Measurements from ENCODE around the gene ADCY1. TPM values are rescaled to one million over a fixed set of nuclear protein-coding genes. Genes with fewer than 3 reads are reported as not detected.

The ADCY1 gene
- total RNA-seq, 1 donor, result under 0.01 TPM

DNA sequence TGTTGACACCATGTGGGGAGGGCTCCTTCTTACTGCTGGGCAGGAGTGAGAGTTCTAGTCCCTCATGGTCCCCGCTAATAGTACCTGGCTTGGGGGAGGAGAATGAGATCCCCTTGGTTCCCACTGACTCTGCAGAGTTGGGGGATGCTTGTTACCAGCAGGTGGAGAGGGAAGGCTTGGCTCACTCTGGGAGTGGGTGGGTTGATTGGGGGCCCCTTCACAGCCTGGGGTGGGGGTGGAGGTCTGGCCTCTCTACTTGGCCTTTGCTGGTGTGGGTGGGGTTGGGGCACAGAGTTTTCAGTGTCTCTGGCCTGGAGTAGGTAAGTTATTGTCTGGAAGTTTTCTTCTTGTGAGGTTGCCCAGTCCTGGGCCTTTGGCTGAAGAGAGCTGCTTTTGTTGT, 31.9 kb downstream of the ADCY1 start:
- no peak overlapping the region for H3K4me3 ChIP-seq (ENCODE audit: low read depth, low read length)
- TF ChIP-seq, protein P1, sequence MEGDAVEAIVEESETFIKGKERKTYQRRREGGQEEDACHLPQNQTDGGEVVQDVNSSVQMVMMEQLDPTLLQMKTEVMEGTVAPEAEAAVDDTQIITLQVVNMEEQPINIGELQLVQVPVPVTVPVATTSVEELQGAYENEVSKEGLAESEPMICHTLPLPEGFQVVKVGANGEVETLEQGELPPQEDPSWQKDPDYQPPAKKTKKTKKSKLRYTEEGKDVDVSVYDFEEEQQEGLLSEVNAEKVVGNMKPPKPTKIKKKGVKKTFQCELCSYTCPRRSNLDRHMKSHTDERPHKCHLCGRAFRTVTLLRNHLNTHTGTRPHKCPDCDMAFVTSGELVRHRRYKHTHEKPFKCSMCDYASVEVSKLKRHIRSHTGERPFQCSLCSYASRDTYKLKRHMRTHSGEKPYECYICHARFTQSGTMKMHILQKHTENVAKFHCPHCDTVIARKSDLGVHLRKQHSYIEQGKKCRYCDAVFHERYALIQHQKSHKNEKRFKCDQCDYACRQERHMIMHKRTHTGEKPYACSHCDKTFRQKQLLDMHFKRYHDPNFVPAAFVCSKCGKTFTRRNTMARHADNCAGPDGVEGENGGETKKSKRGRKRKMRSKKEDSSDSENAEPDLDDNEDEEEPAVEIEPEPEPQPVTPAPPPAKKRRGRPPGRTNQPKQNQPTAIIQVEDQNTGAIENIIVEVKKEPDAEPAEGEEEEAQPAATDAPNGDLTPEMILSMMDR (IDR thresholded peaks at IDR 0.05; ENCODE audit: insufficient read depth, low read depth, low read length), result no peak
- DNase-seq (ENCODE audit: low read depth), result no peak

DNA sequence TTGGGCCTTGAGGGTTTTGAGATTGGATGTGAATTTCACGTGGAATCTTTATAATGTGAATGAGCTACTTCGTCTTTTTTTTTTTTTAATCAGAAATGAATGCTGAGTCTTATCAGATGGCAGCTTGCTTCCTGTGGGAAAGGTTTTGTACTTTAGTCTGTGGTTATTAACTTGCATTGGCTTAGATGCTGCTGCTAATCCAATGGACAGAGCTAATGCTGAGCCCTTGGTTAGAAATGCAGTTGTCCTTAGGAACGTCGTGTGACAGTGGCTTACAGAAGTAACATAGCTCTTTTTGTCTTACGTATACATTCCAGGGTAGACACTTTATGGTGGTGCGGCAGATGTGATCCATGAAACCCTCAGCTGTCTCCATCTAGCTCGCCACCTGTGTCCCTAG, 32.8 kb downstream of the ADCY1 start:
- H3K4me3 ChIP-seq (ENCODE audit: low read depth, low read length), result no peak overlapping the region
- TF ChIP-seq, protein P1 (IDR thresholded peaks at IDR 0.05; ENCODE audit: insufficient read depth, low read depth, low read length), result no peak

DNA sequence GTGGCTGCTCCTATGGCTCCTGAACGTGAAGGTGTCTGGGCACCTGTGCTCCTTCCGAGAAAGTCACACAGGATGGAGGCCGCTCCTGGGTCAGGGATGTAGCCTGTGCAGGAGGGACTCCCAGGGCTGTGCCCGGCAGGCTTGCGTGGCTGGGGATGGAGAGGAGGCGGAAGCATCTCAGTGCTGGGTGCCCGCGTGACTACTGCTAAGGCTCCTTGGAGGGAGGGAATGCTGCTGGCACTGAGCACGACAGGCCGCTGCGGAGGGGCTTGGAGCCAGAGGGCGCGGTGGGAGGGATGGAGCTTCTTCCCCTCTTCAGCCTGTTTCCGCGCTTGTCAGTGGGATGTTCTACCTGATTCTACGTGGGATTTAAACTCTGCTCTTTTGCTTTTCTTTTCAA, 35.0 kb downstream of the ADCY1 start:
- TF ChIP-seq, protein P1 (IDR thresholded peaks at IDR 0.05; ENCODE audit: insufficient read depth, low read depth, low read length), result no peak
- H3K4me3 ChIP-seq (ENCODE audit: low read depth, low read length), result no peak overlapping the region
- DNase-seq (ENCODE audit: low read depth), result no peak

More for the DNA sequence above, 32.8 kb downstream of the ADCY1 start:
- DNase-seq (ENCODE audit: low read depth), result no peak

DNA sequence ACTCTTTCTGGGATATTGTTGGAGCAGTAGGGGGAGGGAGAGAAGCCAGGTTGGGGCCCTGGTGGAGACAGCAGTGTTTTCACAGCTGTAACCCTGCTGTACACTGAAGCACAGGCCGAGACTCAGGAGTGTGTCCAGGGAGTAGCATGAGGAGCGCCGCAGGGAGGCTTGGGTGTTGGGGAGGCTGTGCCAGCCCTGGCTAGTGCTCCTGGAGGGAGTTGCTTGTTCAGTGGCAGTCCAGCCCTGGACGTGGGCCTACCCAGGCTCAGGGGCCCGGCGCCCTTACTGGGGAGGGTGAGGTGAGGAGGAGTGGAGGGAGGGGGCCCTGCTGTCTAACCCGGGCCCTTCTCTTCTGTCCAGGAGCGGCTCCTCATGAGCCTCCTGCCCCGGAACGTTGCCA, 35.9 kb downstream of the ADCY1 start:
- H3K4me3 ChIP-seq (ENCODE audit: low read depth, low read length), result no peak overlapping the region
- TF ChIP-seq, protein P1 (IDR thresholded peaks at IDR 0.05; ENCODE audit: insufficient read depth, low read depth, low read length), result no peak
- DNase-seq (ENCODE audit: low read depth), result no peak

DNA sequence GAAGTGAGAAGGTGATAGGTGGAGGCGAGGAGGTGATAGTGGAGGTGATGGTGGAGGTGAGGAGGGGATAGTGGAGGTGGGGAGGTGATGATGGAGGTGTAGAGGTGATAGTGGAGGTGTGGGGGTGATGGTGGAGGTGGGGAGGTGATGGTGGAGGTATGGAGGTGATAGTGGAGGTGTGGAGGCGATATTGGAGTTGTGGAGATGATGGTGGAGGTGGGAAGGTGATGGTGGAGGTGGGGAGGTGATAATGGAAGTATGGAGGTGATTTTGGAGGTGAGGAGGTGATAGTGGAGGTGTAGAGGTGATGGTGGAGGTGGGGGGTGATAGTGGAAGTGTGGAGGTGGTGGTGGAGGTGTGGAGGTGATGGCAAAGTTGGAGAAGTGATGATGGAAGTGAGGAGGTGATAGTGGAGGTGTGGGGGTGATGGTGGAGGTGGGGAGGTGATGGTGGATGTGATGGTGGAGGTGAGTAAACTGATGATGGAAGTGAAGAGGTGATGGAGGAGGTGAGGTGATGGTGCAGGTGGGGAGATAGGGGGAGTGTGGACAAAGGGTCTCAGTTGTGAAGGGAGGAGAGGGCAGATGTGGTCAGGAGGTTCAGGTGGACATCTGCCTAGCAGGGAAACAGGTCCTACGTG, 36.6 kb downstream of the ADCY1 start:
- H3K4me3 ChIP-seq (ENCODE audit: low read depth, low read length), result no peak overlapping the region
- TF ChIP-seq, protein P1 (IDR thresholded peaks at IDR 0.05; ENCODE audit: insufficient read depth, low read depth, low read length), result no peak
- DNase-seq (ENCODE audit: low read depth), result no peak

DNA sequence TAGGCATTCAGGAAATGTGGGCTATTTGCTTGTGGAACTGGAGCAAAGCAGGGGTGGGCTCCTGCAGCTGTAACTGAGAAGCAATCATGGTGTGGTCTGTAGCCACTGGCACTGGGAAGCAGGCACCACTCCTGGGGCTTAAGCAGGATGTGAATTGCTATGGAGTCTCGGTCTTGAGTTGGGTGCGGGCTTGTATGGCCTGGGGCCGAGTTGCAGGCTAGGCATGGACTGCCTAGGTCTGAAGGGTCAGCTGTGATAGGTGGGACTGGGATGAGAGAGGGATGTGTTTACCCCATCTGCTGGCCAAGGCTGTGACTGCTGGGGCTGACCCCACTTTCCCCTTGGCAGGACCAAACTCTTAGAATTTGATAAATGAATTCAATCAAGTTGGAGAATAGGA, 43.0 kb downstream of the ADCY1 start:
- TF ChIP-seq, protein P1 (IDR thresholded peaks at IDR 0.05; ENCODE audit: insufficient read depth, low read depth, low read length), result no peak
- no peak overlapping the region for H3K4me3 ChIP-seq (ENCODE audit: low read depth, low read length)
- DNase-seq (ENCODE audit: low read depth), result no peak

DNA sequence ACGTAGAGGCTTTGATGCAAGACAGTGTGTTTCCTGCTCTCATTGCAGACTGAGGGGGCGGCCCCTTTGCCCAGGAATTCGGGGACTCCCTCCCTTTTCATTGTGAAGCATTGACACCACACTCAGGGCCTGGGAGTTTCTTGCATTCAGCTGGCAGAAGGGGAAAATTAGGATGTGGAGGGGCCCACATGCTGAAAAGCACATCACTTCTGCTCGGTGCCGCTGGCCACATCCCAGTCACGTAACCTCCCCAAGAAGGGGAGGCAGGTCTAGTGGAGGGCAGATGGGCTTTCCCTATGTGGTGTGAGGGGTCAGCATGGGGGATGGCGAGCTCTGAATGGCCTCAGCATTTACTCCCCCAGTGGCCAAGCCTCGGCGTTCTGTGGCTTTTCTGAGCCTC, 47.9 kb downstream of the ADCY1 start:
- no peak for DNase-seq (ENCODE audit: low read depth)
- H3K4me3 ChIP-seq (ENCODE audit: low read depth, low read length), result no peak overlapping the region
- TF ChIP-seq, protein P1 (IDR thresholded peaks at IDR 0.05; ENCODE audit: insufficient read depth, low read depth, low read length), result no peak
